IPS DF 4.7 (cell line): ENCODE data around the gene OXGR1.
"Not testable (repeated sequence)": the region's sequence is repeated elsewhere in the genome, so short reads cannot be mapped to it uniquely, and the experiment has no call there.

ENCODE experiments used
- DNase-seq: peaks from one replicate; pipeline ENCODE4 v3.0.0-alpha.2; 2013; ENCODE audit warnings: low spot score; ENCODE audit errors: extremely low read depth

The OXGR1 gene

DNA sequence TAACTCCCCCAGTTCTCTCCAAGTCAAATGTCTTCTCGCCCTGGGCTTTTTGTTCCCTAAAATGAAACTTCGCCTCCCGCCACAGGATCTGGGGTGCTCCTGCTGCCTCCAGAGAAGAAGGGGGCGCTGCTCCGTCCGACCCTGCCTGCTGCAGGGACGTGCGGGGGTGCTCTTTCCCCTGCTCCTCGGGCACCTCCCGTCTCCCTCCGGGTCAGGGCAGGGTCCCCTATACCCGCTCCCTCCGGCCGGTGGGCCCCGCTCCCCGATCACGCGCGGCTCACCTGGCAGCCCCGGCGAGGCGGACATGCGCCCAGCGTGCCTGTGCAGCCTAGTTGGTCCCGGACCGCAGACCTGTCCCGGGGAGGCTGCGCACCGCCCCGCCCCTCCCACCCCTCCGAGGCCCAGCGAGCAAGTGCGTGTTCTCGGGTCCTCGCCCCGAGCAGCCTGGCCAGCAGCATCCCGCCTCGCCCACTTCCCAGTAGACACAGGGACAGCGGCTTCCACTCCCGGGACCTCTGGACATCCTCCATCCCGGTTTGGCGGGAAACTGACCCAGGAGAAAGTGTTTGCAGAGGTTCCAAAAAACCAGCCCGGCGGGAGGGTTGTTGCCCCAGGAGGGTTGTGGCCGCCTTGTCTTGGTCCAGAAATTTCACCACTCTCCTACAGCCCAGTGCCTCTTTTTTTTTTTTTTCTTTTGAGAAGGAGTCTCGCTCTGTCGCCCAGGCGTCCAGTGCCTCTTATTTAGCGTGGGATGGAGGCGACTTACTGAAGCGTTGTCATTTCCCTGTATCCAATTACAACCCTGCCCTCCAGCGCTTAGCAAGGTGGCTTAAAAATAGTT lies at the start of gene OXGR1:
Gene OXGR1, minus strand, starts transcription at position 460 of the 841 bp plus-strand sequence. CDS start 6,717 bp downstream, outside the sequence.
- no peak for DNase-seq

DNA sequence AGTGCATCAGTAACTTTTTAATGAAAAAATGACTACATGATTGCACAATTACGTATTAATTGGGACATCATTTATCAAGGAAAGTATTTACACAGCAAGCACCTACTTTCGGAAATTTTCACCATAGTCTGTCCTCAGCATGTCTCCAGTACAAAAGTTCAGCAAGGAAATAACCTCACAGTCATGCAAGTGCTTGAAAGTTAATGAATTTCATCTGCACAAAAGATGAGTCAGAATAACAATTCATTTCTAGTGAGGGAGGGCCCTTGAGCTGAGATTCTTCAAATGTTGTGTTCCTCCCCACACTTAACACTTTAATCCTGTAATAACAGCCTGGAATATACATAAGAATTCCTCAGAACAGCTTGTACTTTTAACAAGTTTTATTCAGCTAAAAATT lies 49.0 kb upstream of the OXGR1 start:
- DNase-seq: no peak

DNA sequence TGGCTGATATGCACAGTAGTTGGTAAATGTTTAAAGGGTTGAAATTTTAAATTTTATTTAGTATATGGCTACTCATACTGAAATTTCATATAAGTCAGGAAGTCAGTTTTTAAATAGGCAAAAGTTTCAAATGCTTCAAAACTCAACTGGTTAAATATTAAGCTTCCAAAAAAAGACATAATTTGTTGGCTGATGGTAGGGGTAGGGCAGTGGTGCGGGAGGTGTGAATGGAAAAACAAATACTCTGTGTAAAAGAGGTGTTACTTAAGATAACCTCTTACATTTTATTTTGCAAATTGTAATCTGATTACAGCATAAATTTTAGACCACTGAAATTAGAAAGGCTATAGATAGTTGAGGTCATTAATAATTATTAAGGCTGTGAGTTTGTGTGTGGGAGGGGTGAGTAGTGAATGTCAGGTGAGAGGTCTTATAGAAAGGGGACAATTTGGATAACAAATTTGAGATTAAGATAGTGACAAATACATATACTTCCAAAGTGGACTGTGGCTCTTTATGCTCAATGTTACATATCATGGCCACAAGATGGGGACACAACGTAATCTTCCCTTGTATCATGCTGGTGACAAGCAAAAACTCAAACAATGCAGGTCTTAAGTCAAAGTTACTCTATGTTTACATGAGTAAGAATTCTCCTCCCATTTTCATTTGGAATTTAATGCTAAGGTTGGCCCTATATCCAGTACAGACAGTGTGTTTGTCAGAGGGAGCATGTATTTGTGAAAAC lies 36.6 kb upstream of the OXGR1 start:
- no peak for DNase-seq

- peak; percentile 3 for DNase-seq
Observed at GRCh38 chr13:97028441-97029299, 34.4 kb upstream of the OXGR1 start.

GRCh38 chr13:97027162-97027554 lies 32.9 kb upstream of the OXGR1 start:
- DNase-seq: no peak

GRCh38 chr13:97026531-97027161 lies 32.4 kb upstream of the OXGR1 start:
- DNase-seq: no peak

GRCh38 chr13:97023812-97024211 lies 29.5 kb upstream of the OXGR1 start:
- DNase-seq: not testable (repeated sequence)

DNA sequence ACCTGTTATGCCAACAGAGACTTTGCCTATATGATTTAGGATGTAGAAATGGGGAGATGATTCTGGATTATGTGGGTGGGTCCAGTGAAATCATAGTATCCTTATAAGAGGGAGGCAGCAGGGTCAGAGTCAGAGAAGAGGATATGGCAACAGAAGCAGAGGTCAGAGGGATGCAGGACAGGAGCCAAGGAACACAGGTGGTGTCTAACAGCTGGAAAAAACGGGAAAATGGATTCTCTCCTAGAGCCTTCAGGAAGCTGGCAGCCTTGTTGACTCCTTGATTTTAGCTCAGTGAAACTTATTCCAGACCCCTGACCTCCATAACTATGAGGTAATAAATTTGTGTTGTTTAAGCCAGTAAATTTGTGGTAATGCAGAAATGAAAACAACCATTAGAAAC lies 28.8 kb upstream of the OXGR1 start:
- no peak for DNase-seq

- DNase-seq: no peak
Observed at GRCh38 chr13:97021241-97021640, 27.0 kb upstream of the OXGR1 start.

DNA sequence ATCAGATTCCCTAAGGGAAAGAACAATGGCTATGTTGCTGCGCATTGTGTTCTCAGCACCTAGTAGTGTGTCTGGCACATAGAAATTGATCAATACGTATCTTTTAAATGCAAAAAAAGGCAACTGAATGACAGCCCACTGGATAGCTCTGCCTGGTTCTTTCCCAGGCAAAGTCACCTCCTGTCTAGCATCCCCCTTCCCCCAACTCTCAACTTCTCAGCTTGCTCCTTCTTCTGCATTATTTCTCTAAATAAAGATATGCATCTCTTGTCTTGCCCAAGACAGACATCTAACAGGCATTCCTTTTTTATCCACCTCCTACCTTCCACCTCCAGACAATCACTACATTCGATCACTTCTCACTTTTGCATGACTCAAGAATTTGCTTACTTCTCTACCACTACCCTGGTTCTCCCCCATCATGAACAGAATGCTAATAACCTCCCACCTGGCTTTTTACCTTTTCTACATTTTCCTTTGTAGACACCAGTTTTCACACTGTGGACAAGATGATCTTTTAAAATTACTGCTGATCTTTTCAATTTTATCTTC lies 26.5 kb upstream of the OXGR1 start:
- no peak for DNase-seq

DNA sequence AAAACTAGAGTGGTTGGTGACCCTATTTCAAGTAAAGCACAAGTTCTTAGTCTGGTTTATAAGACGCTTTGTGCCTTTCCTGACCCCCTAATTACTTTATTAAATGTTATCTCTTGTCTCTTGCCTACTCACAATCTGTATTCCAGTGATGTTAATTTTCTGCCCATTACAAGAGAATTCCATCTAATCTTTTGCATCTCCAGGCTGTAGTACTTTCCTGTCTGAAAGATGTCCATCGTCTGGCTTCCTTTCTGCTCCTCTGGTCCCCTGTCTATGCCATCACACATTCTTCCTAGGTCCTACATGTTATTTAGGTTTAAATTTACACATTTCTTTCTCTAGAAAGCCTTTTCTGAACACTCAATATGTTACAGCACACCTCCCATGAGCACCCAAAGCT lies 25.9 kb upstream of the OXGR1 start:
- no peak for DNase-seq

DNA sequence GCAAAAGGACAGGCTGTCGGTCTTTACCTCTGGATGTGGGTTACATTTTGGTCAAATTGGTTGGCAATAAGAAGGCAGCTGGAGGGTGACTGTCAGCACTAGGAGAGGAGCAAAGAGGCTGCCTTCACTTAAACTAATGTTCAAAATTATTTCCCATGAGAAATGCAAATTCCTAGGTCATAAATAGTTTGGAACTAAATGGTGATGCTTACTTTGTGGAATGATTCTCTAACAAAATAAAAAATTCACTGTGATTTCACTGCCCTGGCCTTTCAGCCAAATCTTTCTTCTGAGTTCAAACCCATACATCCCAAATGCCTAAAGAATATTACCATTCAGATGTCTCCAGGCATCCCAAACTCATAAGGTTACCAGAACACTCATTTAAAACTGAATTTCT lies 25.0 kb upstream of the OXGR1 start:
- DNase-seq: no peak

DNA sequence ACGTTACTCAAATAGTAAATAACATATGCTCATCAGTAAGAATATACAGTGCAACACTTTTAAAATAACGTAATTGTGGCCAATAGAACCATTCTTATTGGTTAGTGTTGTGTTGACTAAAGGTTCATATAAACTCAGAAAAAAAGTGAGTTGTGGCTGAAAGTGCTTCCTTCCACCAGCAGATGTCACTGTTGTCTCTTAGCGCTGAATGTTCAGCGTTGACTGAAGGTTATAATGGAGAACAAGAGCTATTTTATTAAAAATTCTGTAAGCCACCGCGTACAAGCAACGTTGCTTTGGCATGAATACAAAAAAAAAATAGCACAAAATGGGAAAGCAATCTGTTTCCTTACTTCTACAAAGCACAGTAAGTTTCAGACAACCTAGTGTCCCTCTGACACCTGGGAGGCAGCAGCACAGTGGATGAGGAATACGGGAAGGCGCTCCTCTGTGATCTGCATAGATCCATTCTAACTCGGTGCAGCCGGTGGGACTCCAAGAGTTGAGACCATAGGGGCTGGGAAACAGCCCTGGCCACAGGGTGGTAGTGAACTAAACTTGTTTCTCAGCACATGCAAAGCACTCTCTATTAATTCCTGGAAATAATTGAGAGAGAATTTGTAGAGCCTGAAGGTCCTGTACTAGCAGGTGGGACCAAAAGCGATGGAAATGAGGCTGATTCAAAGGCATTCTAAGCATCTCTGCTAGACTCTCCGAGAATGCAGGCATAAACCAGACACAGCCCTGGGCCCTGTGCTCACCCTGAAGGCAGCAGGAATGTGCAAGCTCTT lies 23.9 kb upstream of the OXGR1 start:
- no peak for DNase-seq

- no peak for DNase-seq
Observed at GRCh38 chr13:97017322-97017721, 23.0 kb upstream of the OXGR1 start.

DNA sequence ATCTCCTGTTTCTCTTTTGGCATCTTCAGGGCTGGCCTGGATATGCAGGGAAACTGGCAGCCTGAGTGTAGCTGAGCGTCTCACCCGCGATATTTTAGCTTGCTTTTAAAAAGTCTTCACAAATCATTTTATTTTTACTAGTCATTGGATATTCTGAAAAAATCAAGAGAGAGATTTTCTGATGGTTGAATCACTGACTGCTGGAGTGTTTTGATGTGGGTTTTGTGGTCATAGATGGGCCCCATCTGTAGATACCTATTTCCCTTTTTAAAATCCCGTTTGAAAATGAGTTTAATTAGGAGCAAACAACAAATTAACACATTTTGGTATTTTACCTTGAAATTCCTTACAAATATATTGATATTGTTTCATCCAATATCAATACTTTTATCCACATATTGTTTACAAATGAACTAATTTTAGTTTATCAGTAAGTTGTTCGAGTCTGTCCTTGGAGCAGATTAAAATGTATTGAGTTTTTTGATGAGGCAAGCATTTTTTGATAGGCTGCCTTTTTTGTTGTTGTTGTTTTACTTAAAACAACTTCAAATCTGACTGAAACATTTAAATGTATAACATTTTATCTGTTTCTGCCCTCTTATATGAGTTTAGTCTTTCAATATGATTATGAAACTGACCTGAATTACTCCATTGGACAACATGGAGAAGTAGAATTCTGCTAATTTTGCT lies 21.5 kb upstream of the OXGR1 start:
- no peak for DNase-seq

DNA sequence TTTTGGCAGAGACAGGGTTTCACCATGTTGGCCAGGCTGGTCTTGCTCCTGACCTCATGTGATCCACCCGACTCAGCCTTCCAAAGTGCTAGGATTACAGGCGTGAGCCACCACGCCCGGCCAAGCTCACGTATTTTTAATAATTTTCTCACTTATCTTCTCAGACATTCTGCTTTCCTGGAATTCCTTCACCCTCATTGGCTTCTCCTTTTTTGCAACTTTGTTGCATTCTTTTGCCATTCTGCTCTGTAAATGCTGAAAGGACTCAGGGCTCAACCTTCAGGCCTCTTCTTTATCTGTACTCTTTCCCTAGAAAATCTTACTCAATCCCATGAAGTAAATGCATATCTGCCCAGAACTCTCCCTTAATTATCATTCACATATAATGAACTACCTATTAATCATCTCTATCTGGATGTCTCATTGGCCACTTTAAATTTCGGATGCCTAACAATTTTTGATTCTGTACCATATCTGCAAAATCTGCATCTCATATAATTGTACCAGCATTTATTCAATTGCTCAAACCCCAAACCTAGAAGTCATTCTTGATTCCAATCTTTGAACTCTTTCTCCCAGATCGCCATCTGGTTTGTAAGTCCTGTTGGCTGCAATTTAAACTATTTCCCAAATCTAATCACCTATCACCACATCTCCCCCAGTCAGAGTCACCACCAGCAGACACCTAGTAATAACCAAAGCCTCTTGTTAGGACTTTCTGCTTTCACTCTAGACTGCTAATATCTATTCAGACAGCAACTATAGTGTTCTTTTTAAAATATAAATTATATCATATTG lies 18.2 kb upstream of the OXGR1 start:
- no peak for DNase-seq

DNA sequence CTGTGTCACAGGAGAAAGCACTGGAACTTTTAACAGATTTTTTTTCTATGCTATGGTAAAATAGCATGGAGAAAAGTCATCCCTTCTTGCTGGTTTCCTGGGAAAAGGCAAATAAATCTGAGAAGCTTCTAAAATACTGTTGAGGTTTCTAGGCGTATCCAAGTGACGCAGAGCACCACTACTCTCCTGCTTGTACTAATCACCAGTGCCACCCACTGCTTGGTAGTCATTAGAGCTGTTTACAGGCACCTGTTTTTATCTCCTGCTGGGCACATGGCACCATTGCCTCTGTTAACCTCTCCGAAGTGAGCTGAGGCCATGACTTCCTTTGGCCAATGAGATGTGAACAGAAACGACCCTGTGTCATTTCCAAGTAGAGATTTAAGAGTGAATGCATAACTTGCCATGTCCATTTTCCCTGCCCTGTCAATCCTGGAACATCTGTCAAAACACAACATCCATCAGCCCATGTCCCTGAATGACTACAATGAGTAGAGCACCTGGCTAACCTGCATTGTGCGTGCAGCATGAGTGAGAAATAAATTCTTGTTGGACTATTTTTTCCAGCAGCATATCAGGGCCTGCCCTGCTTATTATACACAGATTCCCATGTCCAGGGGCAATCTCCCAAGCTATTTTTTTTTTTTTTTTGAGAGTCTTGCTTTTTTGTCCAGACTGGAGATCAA lies 17.3 kb upstream of the OXGR1 start:
- DNase-seq: no peak

DNA sequence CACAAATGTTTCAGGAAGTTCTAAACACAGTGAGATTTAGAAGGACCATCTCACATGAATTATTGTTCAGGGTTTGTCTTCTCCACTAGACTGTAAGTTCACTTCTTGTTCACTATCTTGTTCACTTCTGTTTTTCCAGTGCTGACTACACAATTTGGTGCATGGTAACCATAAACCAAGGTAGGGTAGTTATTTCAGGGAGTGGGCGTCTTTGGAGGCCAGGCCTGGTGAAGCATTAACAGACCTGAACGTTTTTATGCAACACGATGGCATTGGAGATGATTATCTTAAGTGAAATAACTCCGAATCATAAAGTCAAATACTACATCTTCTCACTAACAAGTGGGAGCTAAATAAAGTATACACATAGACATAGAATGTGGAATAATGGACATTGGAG lies 14.4 kb upstream of the OXGR1 start:
- no peak for DNase-seq
